ENCODE results near the gene RAB20.

- TF ChIP-seq POLR2A (IDR thresholded peaks at IDR 0.05) = no peak
- no peak for TF ChIP-seq CTCF (IDR thresholded peaks at IDR 0.05)
Observed at GRCh38 chr13:110485604-110486003, 75.9 kb downstream of the RAB20 start.
